ENCODE results near the gene TUT7.

DNA sequence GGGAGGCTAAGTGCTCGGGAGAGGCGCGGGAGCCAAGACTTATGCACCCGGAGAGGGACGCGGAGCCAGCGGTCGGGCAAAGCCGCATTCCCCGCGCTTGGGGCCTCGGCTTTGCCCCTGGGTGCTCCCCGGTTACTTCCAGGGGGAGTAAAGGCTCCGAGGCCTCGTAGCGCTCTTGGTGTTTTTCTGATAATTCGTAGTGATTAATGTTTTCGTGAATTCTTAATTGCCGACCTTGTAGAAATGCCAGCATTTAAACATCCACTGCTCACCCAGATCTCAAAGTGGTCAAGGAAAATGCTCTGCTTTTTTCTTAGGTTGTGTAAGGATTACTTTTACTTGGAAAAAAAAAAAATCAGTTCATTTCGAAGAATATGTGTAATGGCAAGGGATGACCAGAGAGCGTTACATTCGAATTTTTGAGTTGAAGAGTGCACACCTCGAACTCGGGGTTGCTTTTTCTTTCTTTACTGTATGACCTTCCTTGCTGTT, 654 bp upstream of the TUT7 start:
- TF ChIP-seq RAD21 (IDR thresholded peaks at IDR 0.05; ENCODE audit: low read depth) (no peak), TAF1 (IDR thresholded peaks at IDR 0.05; ENCODE audit: low read depth) (no peak), CEBPB (IDR thresholded peaks at IDR 0.05) (no peak), EGR1 (IDR thresholded peaks at IDR 0.05) (no peak), EP300 (IDR thresholded peaks at IDR 0.05; ENCODE audit: borderline replicate concordance) (no peak), CREB1 (IDR thresholded peaks at IDR 0.05; ENCODE audit: low read depth) (no peak), NFIC (IDR thresholded peaks at IDR 0.05) (no peak), ZBTB7A (IDR thresholded peaks at IDR 0.05; ENCODE audit: low read depth) (no peak)
- TF ChIP-seq, protein P1, sequence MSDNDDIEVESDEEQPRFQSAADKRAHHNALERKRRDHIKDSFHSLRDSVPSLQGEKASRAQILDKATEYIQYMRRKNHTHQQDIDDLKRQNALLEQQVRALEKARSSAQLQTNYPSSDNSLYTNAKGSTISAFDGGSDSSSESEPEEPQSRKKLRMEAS (IDR thresholded peaks at IDR 0.05) = no peak; the same call in 1 of the 2 replicates
- TF ChIP-seq, protein P2, sequence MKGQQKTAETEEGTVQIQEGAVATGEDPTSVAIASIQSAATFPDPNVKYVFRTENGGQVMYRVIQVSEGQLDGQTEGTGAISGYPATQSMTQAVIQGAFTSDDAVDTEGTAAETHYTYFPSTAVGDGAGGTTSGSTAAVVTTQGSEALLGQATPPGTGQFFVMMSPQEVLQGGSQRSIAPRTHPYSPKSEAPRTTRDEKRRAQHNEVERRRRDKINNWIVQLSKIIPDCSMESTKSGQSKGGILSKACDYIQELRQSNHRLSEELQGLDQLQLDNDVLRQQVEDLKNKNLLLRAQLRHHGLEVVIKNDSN (IDR thresholded peaks at IDR 0.05) = no peak
